Measurements from ENCODE around the gene MPDU1.

The MPDU1 gene

GRCh38 chr17:7583253-7584109 is at the start of gene MPDU1:
Gene MPDU1, plus strand, starts transcription at chr17:7583852. Its CDS starts 11 bp downstream, at chr17:7583863.
- DNase-seq, result peak; percentile 99

DNA sequence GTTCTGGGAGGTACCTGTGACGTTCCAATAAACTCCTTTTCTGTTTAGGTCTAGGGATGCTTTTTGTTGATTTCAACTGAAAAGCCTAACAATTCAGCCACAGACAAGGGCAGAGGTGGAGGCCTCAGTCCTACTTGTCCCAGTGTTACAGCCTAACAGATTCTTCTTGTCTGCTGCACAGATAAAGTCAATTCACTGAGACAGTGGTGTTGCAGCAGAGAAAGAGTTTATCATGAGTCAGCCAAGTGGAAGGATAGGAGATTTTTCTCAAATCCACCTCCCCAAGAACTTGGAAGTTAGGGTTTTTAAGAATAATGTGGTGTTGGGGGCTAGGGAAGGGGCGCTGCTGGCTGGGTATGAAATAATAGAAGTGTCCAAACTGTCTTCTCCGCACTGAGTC is 45.6 kb upstream of the MPDU1 start:
- DNase-seq, result no peak

- DNase-seq, result no peak
Observed at GRCh38 chr17:7538891-7539545, 44.6 kb upstream of the MPDU1 start.

- DNase-seq, result no peak
Observed at GRCh38 chr17:7541074-7541621, 42.5 kb upstream of the MPDU1 start.

DNA sequence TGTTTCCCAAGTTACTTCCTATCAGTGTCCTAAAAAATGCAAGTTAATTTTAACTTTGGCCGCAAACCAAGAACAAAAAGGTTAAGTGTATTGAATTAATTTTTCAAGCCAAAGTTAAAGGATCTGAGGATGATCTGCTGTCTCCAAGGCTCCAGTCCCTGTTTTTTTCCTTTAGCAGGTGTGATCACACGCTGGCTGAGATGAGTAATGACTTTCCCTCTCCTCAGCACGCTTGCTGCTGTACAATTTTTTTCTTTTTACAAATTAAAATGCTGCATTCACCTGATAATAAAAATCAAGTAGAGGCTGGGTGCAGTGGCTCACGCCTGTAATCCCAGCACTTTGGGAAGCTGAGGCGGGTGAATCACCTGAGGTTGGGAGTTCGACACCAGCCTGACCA is 38.7 kb upstream of the MPDU1 start:
- DNase-seq, result no peak

- peak; percentile 64 for DNase-seq
Observed at GRCh38 chr17:7548585-7549400, 34.9 kb upstream of the MPDU1 start, which contains the start of gene TNFSF12. Gene TNFSF12, plus strand, starts transcription at chr17:7549058. Its CDS starts 96 bp downstream, at chr17:7549154.

DNA sequence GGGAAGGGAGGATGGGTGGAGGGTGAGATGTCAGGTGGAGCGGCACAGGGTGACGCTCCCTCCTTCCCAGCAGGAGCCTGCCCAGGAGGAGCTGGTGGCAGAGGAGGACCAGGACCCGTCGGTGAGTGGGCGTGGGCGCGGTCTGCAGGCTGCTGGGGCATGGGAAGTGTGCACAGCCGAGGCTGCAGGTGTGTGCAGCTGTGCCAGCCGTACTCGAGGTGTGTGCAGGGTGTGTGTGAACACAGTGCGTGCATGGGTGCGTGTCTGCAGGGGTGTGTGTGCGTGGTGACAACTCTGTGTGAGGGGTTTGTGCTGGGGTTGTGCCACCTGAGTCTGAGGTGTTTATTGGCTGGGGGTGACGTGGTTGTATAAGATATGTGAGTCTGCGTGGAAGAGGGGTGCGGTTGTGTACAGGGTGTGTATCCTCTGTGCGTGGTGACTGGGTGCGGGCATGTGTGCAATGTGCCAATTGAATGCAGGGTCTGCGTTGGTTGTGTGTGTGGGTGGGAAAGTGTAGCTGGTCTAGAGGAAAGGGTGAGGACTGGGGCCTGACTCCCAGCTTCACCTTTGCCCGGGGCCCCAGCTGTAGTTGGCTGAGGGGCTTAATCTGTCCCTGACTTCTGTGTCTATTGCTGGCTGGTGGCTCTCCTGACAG is 34.1 kb upstream of the MPDU1 start:
- no peak for DNase-seq

DNA sequence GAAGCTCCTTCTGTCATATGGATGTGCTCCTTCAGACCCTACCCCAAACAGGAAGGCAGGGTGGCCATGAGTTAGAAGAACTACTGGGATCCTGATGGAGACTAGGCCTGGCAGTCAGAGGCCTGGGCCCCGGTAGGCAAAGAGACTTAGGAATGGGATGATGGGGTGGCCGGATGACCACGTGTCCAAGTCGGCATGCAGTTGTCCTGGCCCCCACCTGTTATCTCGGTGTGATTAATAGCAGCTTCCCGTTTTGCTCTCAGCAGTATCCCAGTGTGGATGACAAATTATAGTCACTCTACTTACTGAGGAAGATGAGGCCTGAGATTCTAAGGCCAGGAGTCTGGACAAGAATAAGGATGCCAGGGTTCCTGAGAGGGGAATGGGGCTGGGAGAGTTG is 33.3 kb upstream of the MPDU1 start:
- no peak for DNase-seq

GRCh38 chr17:7551396-7551795 is 32.3 kb upstream of the MPDU1 start:
- DNase-seq, result no peak

DNA sequence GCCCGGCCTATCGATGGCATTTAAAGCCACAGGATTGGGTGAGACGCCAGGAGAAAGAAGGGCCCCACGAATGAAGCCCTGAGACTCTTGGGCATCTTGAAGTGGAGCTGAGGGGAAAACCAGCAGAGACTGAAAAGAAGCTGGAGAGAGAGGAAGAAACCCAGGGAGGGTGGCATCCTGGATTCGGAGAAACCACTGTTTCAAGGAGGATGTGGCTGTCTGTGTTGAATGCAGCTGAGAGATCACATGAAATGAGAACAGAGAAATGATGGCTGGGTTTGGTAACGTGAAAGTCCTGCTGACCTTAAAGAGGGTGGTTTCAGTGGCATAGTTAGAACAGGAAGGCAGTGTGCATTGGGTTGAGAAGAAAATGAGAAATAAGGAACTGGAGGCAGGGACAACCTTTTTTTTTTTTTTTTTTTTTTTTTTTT is 31.0 kb upstream of the MPDU1 start:
- no peak for DNase-seq

GRCh38 chr17:7553356-7553755 is 30.3 kb upstream of the MPDU1 start:
- DNase-seq, result no peak

DNA sequence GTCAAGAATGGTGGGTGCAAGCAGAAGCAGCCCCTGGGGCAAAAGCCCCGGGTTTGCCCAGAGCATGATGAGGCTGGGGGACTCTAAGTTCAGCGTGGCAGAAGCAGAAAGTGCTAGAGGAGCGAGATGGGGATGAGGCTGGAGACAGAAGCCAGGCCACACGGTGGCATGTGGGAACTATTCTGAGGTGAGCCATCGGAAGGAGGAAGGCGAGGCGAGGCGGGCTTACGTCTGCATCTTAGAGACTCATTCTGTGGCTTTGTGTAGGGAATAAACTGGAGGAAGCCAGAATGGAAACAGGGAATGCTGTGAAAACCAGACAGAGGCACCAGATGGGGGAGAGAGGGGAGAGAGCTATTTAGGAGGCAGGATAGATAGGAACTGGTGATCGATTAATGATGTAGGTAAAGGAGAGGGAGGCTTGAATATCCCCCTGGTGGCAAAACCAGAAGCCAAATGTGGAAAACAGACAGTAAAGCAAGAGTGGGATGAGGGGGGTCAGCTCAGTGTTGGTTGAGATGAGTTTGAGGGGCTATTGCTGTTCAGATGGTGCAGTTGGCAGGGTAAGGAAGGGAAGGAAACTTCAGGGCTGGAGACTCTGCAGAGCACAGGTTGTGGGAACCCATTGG is 28.2 kb upstream of the MPDU1 start:
- no peak for DNase-seq

GRCh38 chr17:7556627-7557026 is 27.0 kb upstream of the MPDU1 start:
- no peak for DNase-seq

- DNase-seq, result no peak
Observed at GRCh38 chr17:7557147-7557764, 26.4 kb upstream of the MPDU1 start.

DNA sequence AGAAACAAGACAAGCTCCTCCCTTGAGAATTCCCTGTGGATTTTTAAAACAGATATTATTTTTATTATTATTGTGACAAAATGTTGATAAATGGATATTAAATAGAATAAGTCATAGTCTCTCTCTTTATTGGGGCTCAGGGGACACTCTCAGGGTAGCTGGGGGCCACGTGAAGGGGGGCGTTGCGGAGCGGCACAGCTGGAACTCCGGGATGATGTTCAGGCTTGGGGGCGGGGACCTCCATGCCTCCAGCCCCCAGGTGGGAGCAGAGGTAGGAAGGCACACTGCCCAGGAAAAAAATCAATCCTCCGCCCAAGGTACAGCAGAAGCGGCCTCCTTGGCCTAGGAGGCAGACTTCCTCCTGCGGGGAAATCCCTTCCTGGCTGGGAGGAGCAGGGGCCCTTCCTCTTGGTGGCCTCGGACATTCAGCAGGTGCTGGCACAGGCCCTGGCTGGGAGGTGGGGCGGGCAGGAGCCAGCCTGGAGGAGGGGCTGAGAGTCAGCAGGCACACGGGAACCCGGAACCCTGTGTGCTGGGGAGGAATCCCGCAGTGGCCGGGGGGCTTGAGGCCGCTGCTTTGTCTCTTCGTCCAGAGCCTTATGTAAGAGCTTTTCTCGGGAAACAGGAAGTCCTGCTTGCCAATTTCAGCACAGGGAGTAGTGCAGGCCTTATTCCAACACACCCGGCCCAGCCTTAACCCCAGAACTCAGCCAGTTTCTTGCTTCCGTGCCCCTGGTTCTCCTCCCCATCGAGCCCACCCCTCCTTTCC is 25.7 kb upstream of the MPDU1 start:
- DNase-seq, result peak; percentile 66

DNA sequence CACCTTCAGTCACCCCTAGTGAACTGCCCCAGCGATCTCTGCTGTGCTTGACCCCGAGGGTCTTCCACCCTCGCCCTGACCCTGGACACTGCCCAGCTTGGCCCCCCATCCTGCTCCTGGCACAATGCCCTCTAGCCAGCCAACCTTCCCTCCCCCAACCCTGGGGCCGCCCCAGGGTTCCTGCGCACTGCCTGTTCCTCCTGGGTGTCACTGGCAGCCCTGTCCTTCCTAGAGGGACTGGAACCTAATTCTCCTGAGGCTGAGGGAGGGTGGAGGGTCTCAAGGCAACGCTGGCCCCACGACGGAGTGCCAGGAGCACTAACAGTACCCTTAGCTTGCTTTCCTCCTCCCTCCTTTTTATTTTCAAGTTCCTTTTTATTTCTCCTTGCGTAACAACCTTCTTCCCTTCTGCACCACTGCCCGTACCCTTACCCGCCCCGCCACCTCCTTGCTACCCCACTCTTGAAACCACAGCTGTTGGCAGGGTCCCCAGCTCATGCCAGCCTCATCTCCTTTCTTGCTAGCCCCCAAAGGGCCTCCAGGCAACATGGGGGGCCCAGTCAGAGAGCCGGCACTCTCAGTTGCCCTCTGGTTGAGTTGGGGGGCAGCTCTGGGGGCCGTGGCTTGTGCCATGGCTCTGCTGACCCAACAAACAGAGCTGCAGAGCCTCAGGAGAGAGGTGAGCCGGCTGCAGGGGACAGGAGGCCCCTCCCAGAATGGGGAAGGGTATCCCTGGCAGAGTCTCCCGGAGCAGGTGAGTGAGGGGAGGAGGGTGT is 24.9 kb upstream of the MPDU1 start, which contains the start of gene TNFSF13:
TSS of gene TNFSF13 (plus strand) at position 207 of the 776 bp plus-strand sequence. CDS start at position 497, 290 bp downstream.
- DNase-seq, result no peak

GRCh38 chr17:7559320-7560171 is 24.1 kb upstream of the MPDU1 start:
- DNase-seq, result no peak

DNA sequence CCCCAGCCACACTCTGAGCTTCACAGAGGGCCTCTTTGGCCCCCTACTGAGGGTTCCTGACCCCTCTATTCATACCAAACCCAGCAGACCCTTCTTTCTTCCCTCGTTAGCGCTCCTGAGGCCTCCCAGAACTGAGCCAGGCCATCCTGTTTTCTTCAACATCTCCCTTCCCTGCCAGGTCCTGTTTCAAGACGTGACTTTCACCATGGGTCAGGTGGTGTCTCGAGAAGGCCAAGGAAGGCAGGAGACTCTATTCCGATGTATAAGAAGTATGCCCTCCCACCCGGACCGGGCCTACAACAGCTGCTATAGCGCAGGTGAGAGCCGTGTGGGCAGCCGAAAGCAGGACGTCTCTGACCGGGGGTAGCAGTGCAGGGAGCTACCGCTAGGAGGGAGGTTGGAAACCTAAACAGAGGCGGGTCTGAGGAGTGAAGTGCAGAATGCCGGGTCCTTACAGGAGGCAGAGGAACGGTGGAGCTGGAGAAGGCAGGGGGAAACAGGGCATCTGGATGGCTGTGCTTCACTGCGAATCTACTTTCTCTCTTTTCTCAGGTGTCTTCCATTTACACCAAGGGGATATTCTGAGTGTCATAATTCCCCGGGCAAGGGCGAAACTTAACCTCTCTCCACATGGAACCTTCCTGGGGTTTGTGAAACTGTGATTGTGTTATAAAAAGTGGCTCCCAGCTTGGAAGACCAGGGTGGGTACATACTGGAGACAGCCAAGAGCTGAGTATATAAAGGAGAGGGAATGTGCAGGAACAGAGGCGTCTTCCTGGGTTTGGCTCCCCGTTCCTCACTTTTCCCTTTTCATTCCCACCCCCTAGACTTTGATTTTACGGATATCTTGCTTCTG is 23.3 kb upstream of the MPDU1 start:
- peak; percentile 89 for DNase-seq

Measured in eye (tissue), 1 donor.